Skeletal muscle tissue (tissue), 4 donors: ENCODE measurements around the gene DENND1A. TPM values are rescaled to one million over a fixed set of nuclear protein-coding genes. Genes with fewer than 3 reads are reported as not detected.

Experiments used
- H3K27ac ChIP-seq: one replicate; pipeline ENCODE4 v1.7.0; 2013; ENCODE audit warnings: mild to moderate bottlenecking, low read depth, low read length, inconsistent platforms
- H3K27me3 ChIP-seq, 3 donors: one replicate each; pipeline ENCODE4 v1.7.0; 2013; ENCODE audit warnings: low read length in 3 of 3; ENCODE audit not compliant: control insufficient read depth in 3 of 3, insufficient read depth in 3 of 3
- H3K36me3 ChIP-seq, 3 donors: one replicate each; pipeline ENCODE4 v1.7.0; 2013; ENCODE audit warnings: low read length in 3 of 3; ENCODE audit not compliant: control insufficient read depth in 3 of 3, insufficient read depth in 3 of 3
- H3K4me1 ChIP-seq, 3 donors: one replicate each; pipeline ENCODE4 v1.7.0; 2013; ENCODE audit warnings: low read length in 3 of 3, mild to moderate bottlenecking in 3 of 3; ENCODE audit not compliant: control insufficient read depth in 3 of 3, insufficient read depth in 3 of 3
- H3K4me3 ChIP-seq, 3 donors: one replicate each; pipeline ENCODE4 v1.7.0; 2013; ENCODE audit warnings: low read length in 3 of 3
- H3K9ac ChIP-seq, 3 donors: one replicate each; pipeline ENCODE4 v1.7.0; 2013; ENCODE audit warnings: low read length in 3 of 3, mild to moderate bottlenecking in 3 of 3, moderate library complexity in 2 of 3, low read depth in 1 of 3
- H3K9me3 ChIP-seq, 3 donors: one replicate each; pipeline ENCODE4 v1.7.0; 2013; ENCODE audit warnings: low read length in 3 of 3; ENCODE audit not compliant: control insufficient read depth in 3 of 3
- total RNA-seq: library from RNA; depleted of rRNA; stranded (reverse); fragments of >200 nt; gene quantifications from one replicate; pipeline ENCODE4 v1.2.3, GENCODE V29; 2014
- donor health status: Osteomylitis.

The DENND1A gene
- total RNA-seq, 1 donor from 2014 or later, result 23.5 TPM

DNA sequence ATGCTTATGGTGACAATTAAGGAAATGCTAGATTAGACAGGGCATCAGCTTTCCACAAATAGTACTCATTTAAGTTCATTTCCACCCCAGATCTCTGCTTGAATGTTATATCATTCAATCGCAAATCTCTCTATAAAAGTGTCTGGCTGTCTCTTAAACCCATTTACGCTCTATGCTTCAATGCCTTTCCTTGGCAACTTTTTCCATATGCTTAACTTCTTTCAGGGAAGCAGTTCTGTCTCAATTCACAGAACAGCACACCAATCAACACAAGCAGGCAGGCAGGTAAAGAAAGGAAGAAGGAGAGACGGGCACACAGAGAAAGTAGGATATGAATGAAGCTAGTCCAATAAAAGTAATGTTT is 243.1 kb downstream of the DENND1A start:
- no peaks in the 10 kb centered on the region for H3K27me3 ChIP-seq
- peaks cover 16 to 25% (median 23%) of the 10 kb centered on the region in 3 donors for H3K4me1 ChIP-seq
- H3K36me3 ChIP-seq, result no peaks in the 10 kb centered on the region
- peak overlapping the region in 1 of 3 donors; percentile 7 for H3K9ac ChIP-seq
- peak overlapping the region; percentile 39 for H3K27ac ChIP-seq
- no peak overlapping the region for H3K4me3 ChIP-seq
- no peaks in the 10 kb centered on the region for H3K9me3 ChIP-seq

DNA sequence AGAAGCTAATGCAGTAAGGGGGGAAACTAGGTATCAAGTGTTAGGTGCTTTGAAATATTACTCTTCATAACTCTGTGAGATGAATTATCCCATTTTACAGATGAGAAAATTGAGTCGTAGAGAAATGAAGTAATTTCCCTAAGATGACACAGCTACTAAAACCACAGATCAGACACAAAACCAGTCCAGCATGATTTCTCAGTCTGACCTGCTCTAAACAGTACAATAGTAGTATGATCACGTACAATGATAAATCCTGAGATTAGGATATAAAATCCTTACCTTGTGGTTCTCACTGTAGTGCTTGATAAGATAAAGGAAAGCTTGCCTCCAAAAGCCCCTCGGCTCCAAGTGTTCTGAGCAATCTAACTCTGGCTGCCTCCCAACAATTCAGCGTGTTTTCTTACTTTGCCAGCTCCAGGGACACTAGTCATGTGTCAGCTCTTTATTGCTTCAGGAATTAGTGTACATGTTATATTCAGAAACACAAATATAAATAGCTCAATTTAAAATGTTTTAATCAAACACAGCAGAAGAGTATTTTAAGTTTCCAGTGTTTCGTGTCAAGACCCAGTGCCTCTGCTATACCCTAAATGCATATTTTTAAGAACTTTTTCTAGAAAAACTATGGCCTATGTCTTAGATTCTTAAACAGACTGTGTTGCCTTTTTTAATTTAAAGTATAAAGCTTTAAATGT is 243.6 kb downstream of the DENND1A start:
- no peak overlapping the region for H3K4me3 ChIP-seq
- peak overlapping the region in 1 of 3 donors; percentile 12 for H3K9ac ChIP-seq

GRCh38 chr9:123685489-123686083 is 244.3 kb downstream of the DENND1A start:
- Histone ChIP-seq H3K27ac (no peak overlapping the region), H3K4me1 (peaks cover 16 to 25% (median 23%) of the 10 kb centered on the region in 3 donors), H3K9ac (no peak overlapping the region), H3K9me3 (no peaks in the 10 kb centered on the region), H3K27me3 (no peaks in the 10 kb centered on the region), H3K36me3 (no peaks in the 10 kb centered on the region), H3K4me3 (no peak overlapping the region)

More for the DNA sequence above, 243.6 kb downstream of the DENND1A start:
- H3K27me3 ChIP-seq, result no peaks in the 10 kb centered on the region
- H3K27ac ChIP-seq, result peak overlapping the region; percentile 39
- no peaks in the 10 kb centered on the region for H3K36me3 ChIP-seq
- no peaks in the 10 kb centered on the region for H3K9me3 ChIP-seq
- H3K4me1 ChIP-seq, result peaks cover 16 to 25% (median 23%) of the 10 kb centered on the region in 3 donors

DNA sequence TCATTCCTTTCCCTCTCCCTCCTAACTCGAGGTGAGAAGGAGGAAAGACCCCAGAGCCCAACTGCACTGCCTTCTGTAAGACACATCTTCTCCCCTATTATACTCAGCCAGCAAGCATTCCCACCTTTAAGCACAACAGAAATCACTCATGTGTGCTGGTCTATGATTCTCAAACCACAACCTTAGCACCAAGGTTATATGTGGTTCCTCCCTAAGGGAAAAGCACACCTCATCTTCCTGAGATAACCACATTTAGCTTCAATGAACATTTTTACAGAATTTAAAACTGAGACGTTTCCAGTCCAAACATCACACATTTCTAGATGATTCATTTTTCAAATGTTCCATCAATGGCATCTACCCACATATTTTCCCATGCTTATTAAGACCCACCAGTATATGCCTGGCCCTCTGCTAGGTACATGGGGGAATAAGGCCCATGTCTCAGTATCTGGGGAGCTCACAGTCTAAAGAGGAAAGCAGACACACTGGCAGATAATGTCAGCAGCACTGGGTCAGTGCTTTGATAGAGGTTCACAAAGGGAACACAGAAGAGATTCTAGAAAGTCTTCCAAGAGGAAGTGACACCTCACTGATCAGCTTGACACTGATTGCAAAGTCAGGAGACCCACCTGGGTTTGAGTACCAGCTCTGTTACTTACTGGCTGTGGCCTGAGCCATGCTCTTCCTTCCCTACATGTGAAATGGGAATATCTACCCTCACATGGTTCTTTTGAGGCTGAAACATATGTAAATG is 245.4 kb downstream of the DENND1A start:
- Histone ChIP-seq H3K36me3 (no peaks in the 10 kb centered on the region), H3K27me3 (no peaks in the 10 kb centered on the region), H3K9ac (no peak overlapping the region), H3K4me3 (no peak overlapping the region), H3K4me1 (peaks cover 18 to 26% (median 23%) of the 10 kb centered on the region in 3 donors), H3K27ac (no peak overlapping the region), H3K9me3 (no peaks in the 10 kb centered on the region)

- H3K4me1 ChIP-seq, result peaks cover 15 to 21% (median 16%) of the 10 kb centered on the region in 3 donors
- no peaks in the 10 kb centered on the region for H3K27me3 ChIP-seq
- no peaks in the 10 kb centered on the region for H3K36me3 ChIP-seq
- no peak overlapping the region for H3K9ac ChIP-seq
- no peak overlapping the region for H3K4me3 ChIP-seq
- no peak overlapping the region for H3K27ac ChIP-seq
- H3K9me3 ChIP-seq, result no peaks in the 10 kb centered on the region
Observed at GRCh38 chr9:123682746-123683145, 247.2 kb downstream of the DENND1A start.

GRCh38 chr9:123680352-123680751 is 249.6 kb downstream of the DENND1A start:
- no peaks in the 10 kb centered on the region for H3K27me3 ChIP-seq
- no peaks in the 10 kb centered on the region for H3K9me3 ChIP-seq
- peaks cover 0 to 6% (median 0%) of the 10 kb centered on the region in 3 donors for H3K36me3 ChIP-seq
- no peak overlapping the region for H3K4me3 ChIP-seq
- H3K9ac ChIP-seq, result no peak overlapping the region
- peaks cover 0 to 5% (median 2%) of the 10 kb centered on the region in 3 donors for H3K4me1 ChIP-seq
- H3K27ac ChIP-seq, result no peak overlapping the region

DNA sequence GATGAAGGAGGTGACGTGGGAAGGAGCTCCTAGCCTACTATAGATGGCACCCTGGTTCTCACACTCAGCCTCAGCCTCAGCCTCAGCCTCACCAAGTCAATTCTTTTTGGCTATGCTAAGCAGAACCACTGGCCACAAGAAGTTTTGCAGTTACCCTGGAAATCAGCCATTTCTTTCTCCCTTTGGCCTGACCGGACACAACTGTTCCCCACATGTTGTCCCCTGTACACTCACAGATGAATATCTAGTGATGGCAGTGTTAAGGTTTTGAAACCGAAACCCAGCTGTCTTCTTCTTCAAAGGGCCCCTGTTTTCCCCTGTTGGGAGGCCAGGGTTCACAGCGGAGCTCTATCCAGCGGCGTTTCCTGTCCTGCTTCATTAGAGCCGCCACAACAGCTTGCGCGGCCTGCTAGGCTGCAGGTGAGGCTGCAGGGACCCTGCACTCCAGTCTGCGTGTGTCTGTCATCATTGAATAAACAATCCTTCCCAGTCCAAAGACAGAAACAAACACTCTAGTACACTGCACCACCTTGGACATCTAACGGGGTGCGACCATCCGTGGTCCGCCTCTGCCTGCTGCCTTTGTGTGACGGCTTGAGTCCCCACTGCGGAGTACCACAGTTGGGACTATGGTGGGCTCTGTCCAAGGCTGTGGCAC is 250.5 kb downstream of the DENND1A start:
- Histone ChIP-seq H3K9me3 (no peaks in the 10 kb centered on the region), H3K4me3 (no peak overlapping the region), H3K36me3 (peaks cover 0 to 6% (median 0%) of the 10 kb centered on the region in 3 donors), H3K27me3 (no peaks in the 10 kb centered on the region), H3K9ac (no peak overlapping the region), H3K4me1 (peaks cover 0 to 5% (median 2%) of the 10 kb centered on the region in 3 donors), H3K27ac (no peak overlapping the region)

DNA sequence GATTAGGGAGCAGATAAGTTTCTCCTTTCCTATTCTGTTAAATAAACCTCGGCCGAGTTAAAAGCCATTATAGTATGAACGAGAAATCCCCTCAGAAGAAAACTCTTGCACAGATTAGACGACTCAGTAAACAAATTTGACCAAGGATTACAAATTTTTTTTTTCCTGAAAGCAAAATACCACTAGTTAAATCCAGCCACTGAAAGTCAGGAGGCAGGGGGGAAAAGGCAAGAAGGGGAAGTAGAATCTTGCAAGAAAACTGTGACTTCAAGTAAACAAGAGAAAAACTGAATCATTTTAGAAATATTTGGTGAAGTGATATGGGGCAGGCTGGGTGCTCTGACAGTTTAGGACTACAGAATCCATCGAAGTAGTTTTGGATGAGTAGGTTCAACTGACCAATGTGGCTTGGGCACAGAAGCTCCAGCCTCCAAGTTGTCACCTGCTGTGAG is 251.0 kb downstream of the DENND1A start:
- Histone ChIP-seq H3K27ac (no peak overlapping the region), H3K9ac (no peak overlapping the region), H3K36me3 (peaks cover 0 to 6% (median 0%) of the 10 kb centered on the region in 3 donors), H3K27me3 (no peaks in the 10 kb centered on the region), H3K4me3 (no peak overlapping the region), H3K9me3 (no peaks in the 10 kb centered on the region), H3K4me1 (peaks cover 0 to 5% (median 2%) of the 10 kb centered on the region in 3 donors)

GRCh38 chr9:123678038-123678877 is 251.7 kb downstream of the DENND1A start:
- Histone ChIP-seq H3K4me1 (peaks cover 0 to 5% (median 2%) of the 10 kb centered on the region in 3 donors), H3K36me3 (peaks cover 0 to 6% (median 0%) of the 10 kb centered on the region in 3 donors), H3K9ac (no peak overlapping the region), H3K9me3 (no peaks in the 10 kb centered on the region), H3K4me3 (no peak overlapping the region), H3K27ac (no peak overlapping the region), H3K27me3 (no peaks in the 10 kb centered on the region)
